Measurements from ENCODE around the gene L1CAM. TPM values are rescaled to one million over a fixed set of nuclear protein-coding genes. Genes with fewer than 3 reads are reported as not detected.

The L1CAM gene
- total and polyA plus RNA-seq, 4 donors, result 0.28 to 0.59 (median 0.39) TPM; not detected in 1

GRCh38 chrX:153864101-153864500 is 21.9 kb downstream of the L1CAM start:
- no peak for DNase-seq (ENCODE audit: low spot score)
- Histone ChIP-seq H3K27ac (ENCODE audit: low read depth in 1 of 2, low read length in 2 of 2) (no peak overlapping the region), H3K4me1 (ENCODE audit: control insufficient read depth in 4 of 4, insufficient read depth in 4 of 4, low read length in 3 of 4) (no peaks in the 10 kb centered on the region), H3K27me3 (ENCODE audit: control insufficient read depth in 4 of 4, insufficient read depth in 4 of 4, low read length in 3 of 4) (no peaks in the 10 kb centered on the region), H3K4me3 (ENCODE audit: low read depth in 1 of 3, low read length in 3 of 3) (no peak overlapping the region), H3K9ac (ENCODE audit: low read depth in 1 of 2, low read length in 2 of 2) (no peak overlapping the region), H3K36me3 (ENCODE audit: control insufficient read depth in 4 of 4, insufficient read depth in 3 of 4, low read depth in 1 of 4, low read length in 3 of 4) (no peaks in the 10 kb centered on the region), H3K9me3 (ENCODE audit: control insufficient read depth in 4 of 4, low read length in 3 of 4) (no peaks in the 10 kb centered on the region)
- TF ChIP-seq ATF3 (IDR thresholded peaks at IDR 0.05) (no peak), RXRA (IDR thresholded peaks at IDR 0.05) (no peak), MAX (IDR thresholded peaks at IDR 0.05) (no peak), HNF4G (IDR thresholded peaks at IDR 0.05) (no peak), EGR1 (IDR thresholded peaks at IDR 0.05; ENCODE audit: low read depth in 2 of 2) (no peak)
- WGBS, result 88% methylated on average over 10 of the region's 10 CpGs

- TF ChIP-seq SP1 (IDR thresholded peaks at IDR 0.05), result no peak
- no peak for TF ChIP-seq ZBTB33 (IDR thresholded peaks at IDR 0.05)
- TF ChIP-seq FOXA2 (IDR thresholded peaks at IDR 0.05), result no peak
- no peak for TF ChIP-seq RXRA (IDR thresholded peaks at IDR 0.05)
- TF ChIP-seq REST (IDR thresholded peaks at IDR 0.05), result no peak
- TF ChIP-seq TAF1 (conservative IDR thresholded peaks at IDR 0.05), result no peak
- TF ChIP-seq ATF3 (IDR thresholded peaks at IDR 0.05), result no peak
- TF ChIP-seq CTCF (IDR thresholded peaks at IDR 0.05; ENCODE audit: low read depth, low read length, missing input control), result no peak
- no peak for TF ChIP-seq YY1 (IDR thresholded peaks at IDR 0.05)
- no peak for TF ChIP-seq RAD21 (IDR thresholded peaks at IDR 0.05)
- TF ChIP-seq HNF4G (IDR thresholded peaks at IDR 0.05), result no peak
- TF ChIP-seq NR2F2 (IDR thresholded peaks at IDR 0.05), result no peak
- no peak for TF ChIP-seq JUND (IDR thresholded peaks at IDR 0.05)
- no peak for TF ChIP-seq HNF4A (conservative IDR thresholded peaks at IDR 0.05)
- no peak for TF ChIP-seq FOXA1 (IDR thresholded peaks at IDR 0.05)
- no peak for TF ChIP-seq EGR1 (IDR thresholded peaks at IDR 0.05; ENCODE audit: low read depth in 2 of 2)
- H3K4me1 ChIP-seq (ENCODE audit: control insufficient read depth in 4 of 4, insufficient read depth in 4 of 4, low read length in 3 of 4), result no peaks in the 10 kb centered on the region
- 60% methylated on average over 28 of the region's 28 CpGs for WGBS
- no peaks in the 10 kb centered on the region for H3K36me3 ChIP-seq (ENCODE audit: control insufficient read depth in 4 of 4, insufficient read depth in 3 of 4, low read depth in 1 of 4, low read length in 3 of 4)
- H3K9ac ChIP-seq (ENCODE audit: low read depth in 1 of 2, low read length in 2 of 2), result no peak overlapping the region
- no peaks in the 10 kb centered on the region for H3K9me3 ChIP-seq (ENCODE audit: control insufficient read depth in 4 of 4, low read length in 3 of 4)
- no peak overlapping the region for H3K4me3 ChIP-seq (ENCODE audit: low read depth in 1 of 3, low read length in 3 of 3)
- H3K27me3 ChIP-seq (ENCODE audit: control insufficient read depth in 4 of 4, insufficient read depth in 4 of 4, low read length in 3 of 4), result no peaks in the 10 kb centered on the region
- H3K27ac ChIP-seq (ENCODE audit: low read depth in 1 of 2, low read length in 2 of 2), result no peak overlapping the region
- DNase-seq (ENCODE audit: low spot score), result no peak
Measured at GRCh38 chrX:153863251-153863991, 22.6 kb downstream of the L1CAM start.
